SK-N-SH treated with all-trans-retinoic acid at 6 μM for 48 hours (cell line): ENCODE results near the gene BICD1.

Experiments used
- GLIS3 ChIP-seq: fragments of 250-450 bp; sonication (Bioruptor Pico); IDR thresholded peaks from 2 replicates; pipeline ENCODE4 v1.5.0; 2020; ENCODE audit warnings: mild to moderate bottlenecking, moderate library complexity
- PPARA ChIP-seq: fragments of 250-450 bp; sonication (Bioruptor Pico); IDR thresholded peaks from 2 replicates; pipeline ENCODE4 v1.5.0; 2020; ENCODE audit warnings: mild to moderate bottlenecking, borderline replicate concordance
- RARB ChIP-seq: fragments of 250-450 bp; sonication (Bioruptor Pico); IDR thresholded peaks from 2 replicates; pipeline ENCODE4 v1.8.0; 2021; ENCODE audit warnings: mild to moderate bottlenecking, moderate library complexity
- ZFP3 ChIP-seq: fragments of 250-450 bp; sonication (Bioruptor Pico); IDR thresholded peaks from 2 replicates; pipeline ENCODE4 v1.5.0; 2020; ENCODE audit warnings: mild to moderate bottlenecking, moderate library complexity
- ZFP30 ChIP-seq: fragments of 450-650 bp; formaldehyde crosslinking; IDR thresholded peaks from 2 replicates; pipeline ENCODE4 v1.5.0; 2022; ENCODE audit warnings: mild to moderate bottlenecking, moderate library complexity
- TF ChIP-seq, protein P1 (sequence below): fragments of 250-450 bp; sonication (Bioruptor Pico); IDR thresholded peaks from 2 replicates; pipeline ENCODE4 v1.8.0; 2021; ENCODE audit warnings: low read depth, mild to moderate bottlenecking, moderate library complexity, borderline replicate concordance

GRCh38 chr12:32377344-32378055 is 270.9 kb downstream of the BICD1 start:
- TF ChIP-seq, protein P1, sequence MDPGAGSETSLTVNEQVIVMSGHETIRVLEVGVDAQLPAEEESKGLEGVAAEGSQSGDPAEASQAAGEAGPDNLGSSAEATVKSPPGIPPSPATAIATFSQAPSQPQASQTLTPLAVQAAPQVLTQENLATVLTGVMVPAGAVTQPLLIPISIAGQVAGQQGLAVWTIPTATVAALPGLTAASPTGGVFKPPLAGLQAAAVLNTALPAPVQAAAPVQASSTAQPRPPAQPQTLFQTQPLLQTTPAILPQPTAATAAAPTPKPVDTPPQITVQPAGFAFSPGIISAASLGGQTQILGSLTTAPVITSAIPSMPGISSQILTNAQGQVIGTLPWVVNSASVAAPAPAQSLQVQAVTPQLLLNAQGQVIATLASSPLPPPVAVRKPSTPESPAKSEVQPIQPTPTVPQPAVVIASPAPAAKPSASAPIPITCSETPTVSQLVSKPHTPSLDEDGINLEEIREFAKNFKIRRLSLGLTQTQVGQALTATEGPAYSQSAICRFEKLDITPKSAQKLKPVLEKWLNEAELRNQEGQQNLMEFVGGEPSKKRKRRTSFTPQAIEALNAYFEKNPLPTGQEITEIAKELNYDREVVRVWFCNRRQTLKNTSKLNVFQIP = no peak
- TF ChIP-seq ZFP3 (CRISPR knock-in tag) = no peak
- no peak for TF ChIP-seq GLIS3 (CRISPR knock-in tag)
- TF ChIP-seq PPARA (CRISPR knock-in tag) = no peak
- TF ChIP-seq ZFP30 (CRISPR knock-in tag) = no peak
- no peak for TF ChIP-seq RARB (CRISPR knock-in tag)
